Measurements from ENCODE around the gene FAM229A. TPM values are rescaled to one million over a fixed set of nuclear protein-coding genes. Genes with fewer than 3 reads are reported as not detected.

Gene FAM229A
- total and polyA plus RNA-seq, 2 of the 8 experiments (the other 6 are each of a cell fraction or from before 2014, with no cell fraction given) = 4.1 to 4.2 TPM

DNA sequence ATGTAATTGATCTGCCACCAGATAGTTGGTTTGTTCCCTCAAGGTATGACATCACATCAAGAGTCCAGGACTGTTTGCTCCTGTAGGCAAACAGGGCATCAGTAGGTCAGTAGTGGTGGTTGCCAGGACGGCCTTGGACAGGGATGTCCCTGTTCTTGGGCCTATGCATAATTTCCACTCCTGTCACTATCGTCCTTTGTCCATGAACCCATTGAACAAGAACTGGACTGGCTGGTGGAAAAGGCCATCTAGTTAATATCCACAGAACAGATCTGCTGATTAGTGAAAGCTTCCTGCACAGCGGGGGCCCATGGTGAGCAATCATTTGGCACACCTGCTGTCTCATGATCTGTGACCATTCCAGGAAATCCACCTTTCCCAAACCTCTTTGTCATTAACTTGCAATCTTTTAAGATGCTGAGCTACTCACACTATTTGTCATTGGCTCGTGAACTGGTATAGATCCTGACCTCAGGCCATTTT lies 44.4 kb upstream of the FAM229A start:
- H3K4me1 ChIP-seq (replicated peaks in 1 of 4; ENCODE audit: control insufficient read depth in 3 of 4, insufficient read depth in 4 of 4, low read length in 3 of 4) = no peaks in the 10 kb centered on the region
- DNase-seq (ENCODE audit: low read depth in 1 of 2, low spot score in 2 of 2) (no peak), FAIRE-seq (no peak)
- H3K56ac ChIP-seq (replicated peaks; ENCODE audit: insufficient read length, low read depth, low read length) = no peak overlapping the region
- H4K20me1 ChIP-seq (replicated peaks in 1 of 2; ENCODE audit: control insufficient read depth in 1 of 2, insufficient read depth in 2 of 2, low read length in 2 of 2) = no peaks in the 10 kb centered on the region
- no peak overlapping the region for H2AFZ ChIP-seq (ENCODE audit: low read length)
- H2BK20ac ChIP-seq (ENCODE audit: low read length) = no peak overlapping the region
- no peaks in the 10 kb centered on the region for H3K79me1 ChIP-seq (ENCODE audit: low read depth, low read length)
- POLR2A ChIA-PET (ENCODE audit: partially characterized antibody) = interaction anchor here (0.6 kb wide), 2 partner anchors 29 to 77 kb away, joined by 3 to 4 read pairs; no protein-coding TSS in a partner anchor
- H3K14ac ChIP-seq (ENCODE audit: insufficient read length) = no peak overlapping the region
- no peak overlapping the region for H3K27ac ChIP-seq (ENCODE audit: low read depth, low read length)
- H3K23me2 ChIP-seq (ENCODE audit: low read depth, low read length) = no peaks in the 10 kb centered on the region
- H3K4ac ChIP-seq (replicated peaks; ENCODE audit: insufficient read length, low read depth, low read length) = no peak overlapping the region
- H2BK15ac ChIP-seq (ENCODE audit: low read length) = no peak overlapping the region
- H4K91ac ChIP-seq (replicated peaks; ENCODE audit: insufficient read length, low read length) = no peak overlapping the region
- H2BK12ac ChIP-seq (ENCODE audit: low read depth, low read length) = no peak overlapping the region
- H3K23ac ChIP-seq (ENCODE audit: insufficient read length) = no peak overlapping the region
- H2BK5ac ChIP-seq (ENCODE audit: low read depth, low read length) = no peak overlapping the region
- H3K79me2 ChIP-seq (ENCODE audit: control insufficient read depth in 1 of 2, insufficient read depth in 2 of 2, low read length in 2 of 2) = no peaks in the 10 kb centered on the region
- no peak overlapping the region for H3K4me2 ChIP-seq (ENCODE audit: insufficient read depth in 1 of 2, low read depth in 2 of 2, low read length in 2 of 2)
- H3K9me3 ChIP-seq (ENCODE audit: insufficient read depth in 2 of 2, low read depth in 1 of 2, low read length in 1 of 2) = no peaks in the 10 kb centered on the region
- H4K8ac ChIP-seq (ENCODE audit: extremely low read depth, insufficient read depth, low read length) = no peak overlapping the region
- H3K9ac ChIP-seq (replicated peaks in 1 of 4; ENCODE audit: extremely low read depth in 1 of 4, low read depth in 3 of 4, low read length in 3 of 4) = no peak overlapping the region
- H3K18ac ChIP-seq (ENCODE audit: extremely low read depth, low read length) = no peak overlapping the region
- WGBS, 2 experiments (ENCODE audit: extremely low coverage in 1 of 2, insufficient coverage in 1 of 2, insufficient read length in 1 of 2, insufficient replicate concordance in 2 of 2, low coverage in 1 of 2, low lambda C conversion rate in 2 of 2, missing lambda C conversion rate in 1 of 2) = 87% methylated on average over 4 of the region's 4 CpGs; no CpG with 5 or more reads in 1 of the 2 experiments
- no peak overlapping the region for H3K4me3 ChIP-seq (ENCODE audit: extremely low read depth in 1 of 4, insufficient read depth in 2 of 4, low read depth in 3 of 4, low read length in 4 of 4)
- H2AK5ac ChIP-seq (ENCODE audit: low read depth, low read length) = no peak overlapping the region
- H3K27me3 ChIP-seq (replicated peaks in 1 of 4; ENCODE audit: control insufficient read depth in 3 of 4, extremely low read depth in 1 of 4, insufficient read depth in 3 of 4, low read length in 3 of 4) = no peaks in the 10 kb centered on the region
- H2BK120ac ChIP-seq (replicated peaks; ENCODE audit: low read depth, low read length) = no peak overlapping the region
- CTCF ChIA-PET (ENCODE audit: partially characterized antibody) = interaction anchor here (0.6 kb wide), 1 partner anchor 354 kb away, joined by 3 read pairs; no protein-coding TSS in a partner anchor
- H4K5ac ChIP-seq (ENCODE audit: insufficient read length, low read depth, low read length) = no peak overlapping the region
- H3K36me3 ChIP-seq (ENCODE audit: control insufficient read depth in 2 of 4, insufficient read depth in 4 of 4, low read length in 3 of 4) = no peaks in the 10 kb centered on the region
- TF ChIP-seq PHF8 (conservative IDR thresholded peaks at IDR 0.05; ENCODE audit: low read depth, low read length) = no peak
